Heart right ventricle (tissue), 16 donors: Measurements from ENCODE around the gene IL20. TPM values are rescaled to one million over a fixed set of nuclear protein-coding genes. Genes with fewer than 3 reads are reported as not detected.

Experiments used
- ATAC-seq, 8 donors: fragments of 200-7000 bp; cut with Tn5 transposase; one replicate each; pipeline ENCODE4 v1.9.1; 2020; ENCODE audit warnings: mild to moderate bottlenecking in 8 of 8, moderate library complexity in 8 of 8, moderate number of reproducible peaks in 1 of 8
- DNase-seq, 2 donors: peaks; one replicate each; pipeline ENCODE4 v3.0.0-alpha.2; 2020
- H3K27ac ChIP-seq, 10 donors: fragments of 200-600 bp; sonication (generic) in 2 of 10; one replicate each; pipeline versions ENCODE4 v1.5.0 to v1.8.0; 2020 to 2022; ENCODE audit warnings: mild to moderate bottlenecking in 3 of 10
- H3K27me3 ChIP-seq, 7 donors: fragments of 200-600 bp; one replicate each; pipeline ENCODE4 v1.8.0; 2021 to 2022; ENCODE audit warnings: mild to moderate bottlenecking in 2 of 7
- H3K36me3 ChIP-seq, 9 donors: fragments of 200-600 bp; sonication (generic) in 1 of 9; one replicate each; pipeline versions ENCODE4 v1.5.0 to v1.8.0; 2020 to 2022; ENCODE audit warnings: mild to moderate bottlenecking in 2 of 9
- H3K4me1 ChIP-seq, 9 donors: fragments of 200-600 bp; sonication (generic) in 1 of 9; one replicate each; pipeline versions ENCODE4 v1.5.0 to v1.8.0; 2020 to 2022; ENCODE audit warnings: mild to moderate bottlenecking in 4 of 9
- H3K4me3 ChIP-seq, 10 donors: fragments of 200-600 bp; sonication (generic) in 2 of 10; one replicate each; pipeline versions ENCODE4 v1.5.0 to v1.8.0; 2020 to 2022; ENCODE audit warnings: mild to moderate bottlenecking in 7 of 10, moderate library complexity in 2 of 10
- H3K9me3 ChIP-seq, 11 donors: fragments of 200-600 bp in 10 of 11; sonication (generic) in 2 of 11; one replicate each; pipeline versions ENCODE4 v1.5.0 to v1.8.0; 2013 to 2022; ENCODE audit warnings: mild to moderate bottlenecking in 2 of 11, control low read depth in 1 of 11, moderate library complexity in 1 of 11
- CTCF ChIP-seq, 9 donors: fragments of 200-600 bp; sonication (generic) in 2 of 9; IDR thresholded peaks; one replicate each; pipeline versions ENCODE4 v1.5.0 to v1.8.0; 2021 to 2022; ENCODE audit warnings: antibody characterized with exemption in 9 of 9, mild to moderate bottlenecking in 5 of 9, moderate library complexity in 1 of 9
- WGBS, 2 donors: extraction: QIAGEN DNeasy Blood & Tissue Kit; methylation state at CpG; one replicate each; pipeline ENCODE4 v1.1.7; 2013; ENCODE audit warnings: inconsistent platforms in 1 of 2; 5-methylcytosine and 5-hydroxymethylcytosine counted together
- intact Hi-C, 10 donors: fragments of 100-400 bp; cut with DNase I; formaldehyde crosslinking; loops; one replicate each; pipeline versions ENCODE4 v1.11.1 to v1.14.2; 2022
- polyA plus RNA-seq, 2 donors: library from polyadenylated mRNA; stranded (reverse); fragments of 200-250 nt; gene quantifications; one replicate each; pipeline ENCODE4 v1.2.3, GENCODE V29; 2013
- total RNA-seq, 10 donors: library from RNA; stranded (reverse); fragmentation: NEBNext Ultra II Directional in 3 of 10; extraction: Animal tissue kit (Norgen Biotek cat#: 25700) in 3 of 10; gene quantifications; one replicate each; pipeline versions ENCODE4 v1.2.1 to v1.2.4, GENCODE V29; 2021 to 2023
- donor health status: Arrhythmogenic right ventricular cardiomyopathy.
- donor health status: ischemic (EF 13 %, LVEDD 7.1; RV severe dilation, severe dysfunction).
- donor health status: healthy with polysubstance abuse.
- donor health status: DM: no; HTN: yes; CAD: no.
- donor health status: DM: no; HTN: no; CAD: no.
- donor health status: ischemic (EF 25% LVEDD 6.9; RV normal size, moderate dysfunction).
- donor health status: ischemic (EF 25% LVEDD 5.7; RV mildly dilated, moderate dysfunction).
- donor health status: healthy.
- donor health status: DM: yes; HTN: yes; CAD: no.
- donor health status: Ischemic cardiomyopathy.
- donor health status: ischemic (EF 35%, LVEDD 5.7; RV mildly dilated, moderate dysfunction).
- donor health status: nonischemic (EF 11% LVEDD 7.7; RV severe dilation, severe dysfunction).
- donor health status: DM: yes; HTN: yes; CAD: no.
- donor health status: PGD.
- donor health status: ischemic (EF 29% LVEDD 5.4; RV normal size, mild dysfunction).
- donor health status: nonischemic (EF 23%, LVEDD 6.1; RV moderate dilation, normal function).

The IL20 gene
- total and polyA plus RNA-seq, 12 donors, result not detected

GRCh38 chr1:206824331-206824730 is 41.1 kb upstream of the IL20 start:
- H3K27me3 ChIP-seq, result no peaks in the 10 kb centered on the region
- no peak for ATAC-seq
- no peak for TF ChIP-seq CTCF (IDR thresholded peaks at IDR 0.05)
- H3K4me3 ChIP-seq, result no peak overlapping the region
- no peaks in the 10 kb centered on the region for H3K9me3 ChIP-seq
- peak overlapping the region in 1 of 10 donors; percentile 59 for H3K27ac ChIP-seq
- no peaks in the 10 kb centered on the region for H3K36me3 ChIP-seq
- intact Hi-C loops, result no loop called here
- peaks cover 0 to 22% (median 6%) of the 10 kb centered on the region in 9 donors for H3K4me1 ChIP-seq
- DNase-seq, result no peak
- 61 to 63% methylated on average over 3 of the region's 3 CpGs for WGBS, 2 donors

DNA sequence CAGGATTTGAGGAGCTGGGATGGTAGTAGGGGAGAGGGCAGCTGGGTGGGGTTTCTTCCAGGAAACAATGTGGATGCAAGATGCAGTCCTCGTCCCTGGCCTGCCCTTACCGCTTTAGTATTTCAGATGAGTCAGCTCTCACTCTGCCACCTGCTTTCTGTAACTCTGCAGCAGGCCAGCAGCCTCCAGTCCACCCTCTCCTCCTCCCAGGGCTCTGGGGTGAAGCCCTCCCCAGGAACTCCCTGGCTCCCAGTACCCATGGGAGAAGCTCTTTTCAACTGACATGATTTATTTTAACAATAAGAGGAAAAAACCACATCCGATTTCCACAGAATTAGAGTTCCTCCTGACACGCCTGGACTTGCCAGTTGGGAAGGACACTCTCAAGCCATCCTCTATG is 39.0 kb upstream of the IL20 start:
- no peak overlapping the region for H3K27ac ChIP-seq
- no peaks in the 10 kb centered on the region for H3K36me3 ChIP-seq
- H3K4me1 ChIP-seq, result peaks cover 0 to 31% (median 6%) of the 10 kb centered on the region in 9 donors
- TF ChIP-seq CTCF (IDR thresholded peaks at IDR 0.05), result no peak
- no peaks in the 10 kb centered on the region for H3K9me3 ChIP-seq
- intact Hi-C loops, result no loop called here
- WGBS, 2 donors, result 47 to 50% methylated on average over 4 of the region's 4 CpGs
- H3K27me3 ChIP-seq, result peaks cover 0 to 2% (median 0%) of the 10 kb centered on the region in 7 donors
- H3K4me3 ChIP-seq, result no peak overlapping the region
- ATAC-seq (peak in 1 of 8 donors; percentile 24), DNase-seq (no peak)

DNA sequence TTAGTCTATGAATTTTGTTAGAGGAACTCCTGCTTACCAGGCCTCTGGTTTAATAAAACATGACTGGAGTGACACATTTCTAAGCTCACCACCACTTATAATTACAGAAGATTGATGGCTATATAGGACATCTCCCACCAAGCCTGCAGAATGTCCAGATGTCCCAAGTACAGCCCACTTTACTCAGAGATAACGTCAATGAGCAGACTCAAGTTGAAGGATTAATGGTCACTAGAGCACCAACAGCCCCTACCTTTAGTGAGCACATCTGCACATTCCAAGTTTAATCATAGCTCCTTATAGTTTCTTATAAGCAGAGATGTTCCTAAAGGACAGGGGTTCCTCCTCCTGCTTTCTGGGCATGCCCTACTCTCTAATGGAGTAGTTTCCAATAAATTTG is 37.4 kb upstream of the IL20 start:
- Histone ChIP-seq H3K27me3 (peaks cover 0 to 2% (median 0%) of the 10 kb centered on the region in 7 donors), H3K27ac (no peak overlapping the region), H3K4me1 (peaks cover 0 to 47% (median 6%) of the 10 kb centered on the region in 9 donors), H3K36me3 (no peaks in the 10 kb centered on the region), H3K4me3 (no peak overlapping the region), H3K9me3 (no peaks in the 10 kb centered on the region)
- 87 to 88% methylated on average over 1 of the region's 1 CpG for WGBS, 2 donors
- DNase-seq (no peak), ATAC-seq (no peak)
- no peak for TF ChIP-seq CTCF (IDR thresholded peaks at IDR 0.05)
- intact Hi-C loops, result no loop called here

- Histone ChIP-seq H3K4me1 (peaks cover 0 to 54% (median 3%) of the 10 kb centered on the region in 9 donors), H3K4me3 (no peak overlapping the region), H3K9me3 (no peaks in the 10 kb centered on the region), H3K27me3 (peaks cover 0 to 2% (median 0%) of the 10 kb centered on the region in 7 donors), H3K27ac (no peak overlapping the region), H3K36me3 (no peaks in the 10 kb centered on the region)
- WGBS, 2 donors, result 82 to 87% methylated on average over 4 of the region's 4 CpGs
- no peak for TF ChIP-seq CTCF (IDR thresholded peaks at IDR 0.05)
- DNase-seq (no peak), ATAC-seq (no peak)
- intact Hi-C loops, result no loop called here
Observed at GRCh38 chr1:206828765-206829164, 36.7 kb upstream of the IL20 start.
